Measurements from ENCODE around the gene PRAMEF25.
"Not testable (repeated sequence)": the region's sequence is repeated elsewhere in the genome, so short reads cannot be mapped to it uniquely, and the experiment has no call there.

PRAMEF25 gene

GRCh38 chr1:13070474-13070873, at the start of gene PRAMEF25:
Gene PRAMEF25 (plus strand): TSS chr1:13070774. CDS start chr1:13073694, 2,920 bp downstream.
- not testable (repeated sequence) for DNase-seq (ENCODE audit: insufficient read length, low spot score); FAIRE-seq

DNA sequence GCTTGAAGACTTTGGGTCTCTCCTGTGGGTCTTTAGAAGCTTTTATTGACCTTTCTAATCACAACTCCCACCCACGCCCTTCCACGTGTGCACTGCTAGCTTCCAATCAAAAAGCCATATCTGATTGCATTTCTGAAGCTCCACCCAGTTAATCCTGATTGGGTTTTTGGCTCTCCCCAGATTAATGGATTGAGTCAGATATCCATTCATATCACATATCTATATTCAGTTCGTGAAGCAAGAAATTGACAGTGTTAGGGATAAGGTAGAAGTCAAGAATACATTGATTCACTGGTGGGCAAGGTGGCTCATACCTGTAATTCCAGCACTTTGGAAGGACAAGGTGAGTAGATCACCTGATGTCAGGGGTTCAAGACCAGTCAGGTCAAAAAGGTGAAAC, 14.1 kb upstream of the PRAMEF25 start, which contains the start of gene PRAMEF27:
Gene PRAMEF27, minus strand, starts transcription at position 101 of the 400 bp plus-strand sequence. CDS start 2,916 bp downstream, outside the sequence.
- not testable (repeated sequence) for FAIRE-seq; DNase-seq (ENCODE audit: insufficient read length, low spot score)

- FAIRE-seq = not testable (repeated sequence)
Measured at GRCh38 chr1:13116754-13117153, 46.2 kb downstream of the PRAMEF25 start, which contains the start of gene HNRNPCL2. Gene HNRNPCL2 (minus strand): TSS chr1:13116854. CDS start chr1:13116400, 454 bp downstream.

More at GRCh38 chr1:13116754-13117153, 46.2 kb downstream of the PRAMEF25 start, which contains the start of gene HNRNPCL2:
- not testable (repeated sequence) for DNase-seq (ENCODE audit: insufficient read length, low spot score)

Data from HTR-8/SVneo (cell line).